SK-N-SH treated with all-trans-retinoic acid at 6 μM for 48 hours (cell line): ENCODE measurements around the gene TLCD2.

Experiments
- RARB ChIP-seq: fragments of 250-450 bp; sonication (Bioruptor Pico); IDR thresholded peaks from 2 replicates; pipeline ENCODE4 v1.8.0; 2021; ENCODE audit warnings: mild to moderate bottlenecking, moderate library complexity
- ZC3H10 ChIP-seq: fragments of 250-450 bp; sonication (Bioruptor Pico); IDR thresholded peaks from 2 replicates; pipeline ENCODE4 v1.5.1; 2021; ENCODE audit warnings: mild to moderate bottlenecking, moderate library complexity
- ZFP3 ChIP-seq: fragments of 250-450 bp; sonication (Bioruptor Pico); IDR thresholded peaks from 2 replicates; pipeline ENCODE4 v1.5.0; 2020; ENCODE audit warnings: mild to moderate bottlenecking, moderate library complexity
- ZFP30 ChIP-seq: fragments of 450-650 bp; formaldehyde crosslinking; IDR thresholded peaks from 2 replicates; pipeline ENCODE4 v1.5.0; 2022; ENCODE audit warnings: mild to moderate bottlenecking, moderate library complexity
- ZNF70 ChIP-seq: fragments of 450-650 bp; formaldehyde crosslinking; IDR thresholded peaks from 2 replicates; pipeline ENCODE4 v1.5.0; 2020; ENCODE audit warnings: mild to moderate bottlenecking, moderate library complexity
- TF ChIP-seq, protein P1 (sequence below): fragments of 250-450 bp; sonication (Bioruptor Pico); IDR thresholded peaks from 2 replicates; pipeline ENCODE4 v1.8.0; 2020; ENCODE audit warnings: mild to moderate bottlenecking, moderate library complexity, borderline replicate concordance
- TF ChIP-seq, protein P2 (sequence below): fragments of 250-450 bp; sonication (Bioruptor Pico); IDR thresholded peaks from 2 replicates; pipeline ENCODE4 v1.5.1; 2020; ENCODE audit warnings: low read depth, mild to moderate bottlenecking, moderate library complexity
- TF ChIP-seq, protein P3 (sequence below): fragments of 250-450 bp; sonication (Bioruptor Pico); IDR thresholded peaks from 2 replicates; pipeline ENCODE4 v1.8.0; 2021; ENCODE audit warnings: low read depth, mild to moderate bottlenecking, moderate library complexity, borderline replicate concordance

DNA sequence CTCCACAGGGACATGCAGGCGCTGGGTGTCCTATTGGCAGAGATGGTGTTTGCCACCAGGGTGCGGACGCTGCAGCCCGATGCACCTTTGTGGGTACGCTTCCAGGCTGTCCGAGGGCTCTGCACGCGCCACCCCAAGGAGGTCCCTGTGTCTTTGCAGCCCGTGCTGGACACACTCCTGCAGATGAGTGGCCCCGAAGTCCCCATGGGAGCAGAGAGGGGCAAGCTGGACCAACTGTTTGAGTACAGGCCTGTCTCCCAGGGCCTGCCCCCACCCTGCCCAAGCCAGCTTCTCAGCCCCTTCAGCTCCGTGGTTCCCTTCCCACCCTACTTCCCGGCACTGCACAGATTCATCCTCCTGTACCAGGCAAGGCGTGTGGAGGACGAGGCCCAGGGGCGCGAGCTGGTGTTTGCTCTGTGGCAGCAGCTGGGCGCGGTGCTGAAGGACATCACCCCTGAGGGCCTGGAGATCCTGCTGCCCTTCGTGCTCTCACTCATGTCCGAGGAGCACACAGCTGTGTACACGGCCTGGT, 17.1 kb upstream of the TLCD2 start:
- TF ChIP-seq RARB (CRISPR knock-in tag) (no peak), ZC3H10 (CRISPR knock-in tag) (no peak), ZNF70 (CRISPR knock-in tag) (no peak), ZFP3 (no peak), ZFP30 (CRISPR knock-in tag) (no peak)
- TF ChIP-seq, protein P1, sequence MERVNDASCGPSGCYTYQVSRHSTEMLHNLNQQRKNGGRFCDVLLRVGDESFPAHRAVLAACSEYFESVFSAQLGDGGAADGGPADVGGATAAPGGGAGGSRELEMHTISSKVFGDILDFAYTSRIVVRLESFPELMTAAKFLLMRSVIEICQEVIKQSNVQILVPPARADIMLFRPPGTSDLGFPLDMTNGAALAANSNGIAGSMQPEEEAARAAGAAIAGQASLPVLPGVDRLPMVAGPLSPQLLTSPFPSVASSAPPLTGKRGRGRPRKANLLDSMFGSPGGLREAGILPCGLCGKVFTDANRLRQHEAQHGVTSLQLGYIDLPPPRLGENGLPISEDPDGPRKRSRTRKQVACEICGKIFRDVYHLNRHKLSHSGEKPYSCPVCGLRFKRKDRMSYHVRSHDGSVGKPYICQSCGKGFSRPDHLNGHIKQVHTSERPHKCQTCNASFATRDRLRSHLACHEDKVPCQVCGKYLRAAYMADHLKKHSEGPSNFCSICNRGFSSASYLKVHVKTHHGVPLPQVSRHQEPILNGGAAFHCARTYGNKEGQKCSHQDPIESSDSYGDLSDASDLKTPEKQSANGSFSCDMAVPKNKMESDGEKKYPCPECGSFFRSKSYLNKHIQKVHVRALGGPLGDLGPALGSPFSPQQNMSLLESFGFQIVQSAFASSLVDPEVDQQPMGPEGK = no peak
- TF ChIP-seq, protein P2, sequence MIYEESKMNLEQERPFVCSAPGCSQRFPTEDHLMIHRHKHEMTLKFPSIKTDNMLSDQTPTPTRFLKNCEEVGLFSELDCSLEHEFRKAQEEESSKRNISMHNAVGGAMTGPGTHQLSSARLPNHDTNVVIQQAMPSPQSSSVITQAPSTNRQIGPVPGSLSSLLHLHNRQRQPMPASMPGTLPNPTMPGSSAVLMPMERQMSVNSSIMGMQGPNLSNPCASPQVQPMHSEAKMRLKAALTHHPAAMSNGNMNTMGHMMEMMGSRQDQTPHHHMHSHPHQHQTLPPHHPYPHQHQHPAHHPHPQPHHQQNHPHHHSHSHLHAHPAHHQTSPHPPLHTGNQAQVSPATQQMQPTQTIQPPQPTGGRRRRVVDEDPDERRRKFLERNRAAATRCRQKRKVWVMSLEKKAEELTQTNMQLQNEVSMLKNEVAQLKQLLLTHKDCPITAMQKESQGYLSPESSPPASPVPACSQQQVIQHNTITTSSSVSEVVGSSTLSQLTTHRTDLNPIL (CRISPR knock-in tag) = no peak
- TF ChIP-seq, protein P3, sequence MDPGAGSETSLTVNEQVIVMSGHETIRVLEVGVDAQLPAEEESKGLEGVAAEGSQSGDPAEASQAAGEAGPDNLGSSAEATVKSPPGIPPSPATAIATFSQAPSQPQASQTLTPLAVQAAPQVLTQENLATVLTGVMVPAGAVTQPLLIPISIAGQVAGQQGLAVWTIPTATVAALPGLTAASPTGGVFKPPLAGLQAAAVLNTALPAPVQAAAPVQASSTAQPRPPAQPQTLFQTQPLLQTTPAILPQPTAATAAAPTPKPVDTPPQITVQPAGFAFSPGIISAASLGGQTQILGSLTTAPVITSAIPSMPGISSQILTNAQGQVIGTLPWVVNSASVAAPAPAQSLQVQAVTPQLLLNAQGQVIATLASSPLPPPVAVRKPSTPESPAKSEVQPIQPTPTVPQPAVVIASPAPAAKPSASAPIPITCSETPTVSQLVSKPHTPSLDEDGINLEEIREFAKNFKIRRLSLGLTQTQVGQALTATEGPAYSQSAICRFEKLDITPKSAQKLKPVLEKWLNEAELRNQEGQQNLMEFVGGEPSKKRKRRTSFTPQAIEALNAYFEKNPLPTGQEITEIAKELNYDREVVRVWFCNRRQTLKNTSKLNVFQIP = no peak
